Caco-2 (cell line): Measurements from ENCODE around the gene UGT1A6. TPM values are rescaled to one million over a fixed set of nuclear protein-coding genes. Genes with fewer than 3 reads are reported as not detected.

Experiments used
- BruUV-seq: library from RNA; stranded (reverse); fragments of 400-500 nt; replicated peaks from 2 replicates; lab custom pipeline; 2021; lab: Mats Ljungman, UMichigan
- CTCF ChIA-PET: fragments of 300-600 bp; sonication (Branson Sonifier 250); formaldehyde crosslinking; loops from one replicate; lab custom pipeline; 2022; ENCODE audit warnings: antibody characterized with exemption; lab: Charles Lee
- POLR2A ChIA-PET: fragments of 300-600 bp; sonication (Branson Sonifier 250); formaldehyde crosslinking; loops from one replicate; lab custom pipeline; 2022; ENCODE audit warnings: antibody characterized with exemption; lab: Charles Lee
- DNase-seq, 2 experiments: peaks; one replicate each; pipeline versions ENCODE4 v3.0.0 to v3.0.0-alpha.2; 2020 to 2022
- H3K27me3 ChIP-seq: replicated peaks from 2 replicates; pipeline ENCODE4 v1.6.0; 2011; ENCODE audit warnings: low read length; ENCODE audit not compliant: control insufficient read depth, insufficient read depth
- H3K36me3 ChIP-seq: 2 replicates; pipeline ENCODE4 v1.5.1; 2011; ENCODE audit warnings: low read length; ENCODE audit not compliant: control insufficient read depth, insufficient read depth
- H3K4me1 ChIP-seq: fragments of 250-450 bp; sonication (Bioruptor Pico); 2 replicates; pipeline ENCODE4 v1.5.1; 2020; ENCODE audit warnings: mild to moderate bottlenecking
- H3K4me3 ChIP-seq: 2 replicates; pipeline ENCODE4 v1.5.1; 2011; ENCODE audit warnings: low read depth, mild to moderate bottlenecking, control low read depth, low read length
- H3K9me3 ChIP-seq: fragments of 250-450 bp; sonication (Bioruptor Pico); 2 replicates; pipeline ENCODE4 v1.5.1; 2020; ENCODE audit warnings: mild to moderate bottlenecking, moderate library complexity
- H3K27ac Mint-ChIP-seq: one replicate; pipeline ENCODE4 v1.8.0; 2022; ENCODE audit warnings: mixed read lengths; ENCODE audit not compliant: unreplicated experiment
- H3K27me3 Mint-ChIP-seq: one replicate; pipeline ENCODE4 v1.8.0; 2022; ENCODE audit warnings: mixed read lengths; ENCODE audit not compliant: insufficient read depth, unreplicated experiment
- H3K36me3 Mint-ChIP-seq: one replicate; pipeline ENCODE4 v1.8.0; 2022; ENCODE audit warnings: mild to moderate bottlenecking, mixed read lengths; ENCODE audit not compliant: insufficient read depth, unreplicated experiment
- H3K4me1 Mint-ChIP-seq: one replicate; pipeline ENCODE4 v1.8.0; 2022; ENCODE audit warnings: low read depth, mixed read lengths; ENCODE audit not compliant: unreplicated experiment
- H3K4me3 Mint-ChIP-seq: one replicate; pipeline ENCODE4 v1.8.0; 2022; ENCODE audit warnings: mild to moderate bottlenecking, moderate library complexity, mixed read lengths; ENCODE audit not compliant: unreplicated experiment
- H3K9me3 Mint-ChIP-seq: one replicate; pipeline ENCODE4 v1.8.0; 2022; ENCODE audit warnings: mixed read lengths; ENCODE audit not compliant: unreplicated experiment
- intact Hi-C: fragments of 100-400 bp; cut with micrococcal nuclease; formaldehyde crosslinking; loops from one replicate; pipeline ENCODE4 v1.10.0; 2022; ENCODE audit not compliant: unreplicated experiment
- total RNA-seq: library from RNA; stranded (reverse); gene quantifications from 2 replicates; pipeline ENCODE4 v1.2.3, GENCODE V29; 2022
- TF ChIP-seq, protein P1 (sequence below), 2 experiments: fragments of 200-600 bp in 1 of 2; IDR thresholded peaks; 1 replicate in 1 of 2; 2 replicates in 1 of 2; pipeline versions ENCODE4 v1.5.1 to v1.8.0; 2011 to 2022; ENCODE audit warnings: antibody characterized with exemption in 1 of 2, control low read depth in 1 of 2, inconsistent platforms in 1 of 2, low read depth in 1 of 2, low read length in 1 of 2, mild to moderate bottlenecking in 1 of 2, moderate library complexity in 1 of 2; ENCODE audit not compliant: insufficient read depth in 1 of 2, severe bottlenecking in 1 of 2, unreplicated experiment in 1 of 2

The UGT1A6 gene
- total RNA-seq, 1 experiment from 2014 or later = 33.9 TPM

GRCh38 chr2:233713262-233713615 is 20.5 kb downstream of the UGT1A6 start:
- ChIA-PET POLR2A (no interaction called here), CTCF (no interaction called here)
- intact Hi-C loops = loop anchor here (5.0 kb wide), 2 partner anchors 131 to 146 kb away; partner anchors contain the start of gene USP40
- no peaks in the 10 kb centered on the region for H3K27me3 Mint-ChIP-seq
- no peaks in the 10 kb centered on the region for H3K27me3 ChIP-seq
- H3K27ac Mint-ChIP-seq = no peak overlapping the region
- H3K36me3 ChIP-seq = no peaks in the 10 kb centered on the region
- peaks cover 11% of the 10 kb centered on the region for H3K4me1 Mint-ChIP-seq
- H3K36me3 Mint-ChIP-seq = peaks cover 7% of the 10 kb centered on the region
- H3K9me3 Mint-ChIP-seq = no peaks in the 10 kb centered on the region
- H3K4me1 ChIP-seq = peaks cover 14% of the 10 kb centered on the region
- no peak overlapping the region for H3K4me3 ChIP-seq
- no peak for DNase-seq
- no peaks in the 10 kb centered on the region for H3K9me3 ChIP-seq
- TF ChIP-seq, protein P1, sequence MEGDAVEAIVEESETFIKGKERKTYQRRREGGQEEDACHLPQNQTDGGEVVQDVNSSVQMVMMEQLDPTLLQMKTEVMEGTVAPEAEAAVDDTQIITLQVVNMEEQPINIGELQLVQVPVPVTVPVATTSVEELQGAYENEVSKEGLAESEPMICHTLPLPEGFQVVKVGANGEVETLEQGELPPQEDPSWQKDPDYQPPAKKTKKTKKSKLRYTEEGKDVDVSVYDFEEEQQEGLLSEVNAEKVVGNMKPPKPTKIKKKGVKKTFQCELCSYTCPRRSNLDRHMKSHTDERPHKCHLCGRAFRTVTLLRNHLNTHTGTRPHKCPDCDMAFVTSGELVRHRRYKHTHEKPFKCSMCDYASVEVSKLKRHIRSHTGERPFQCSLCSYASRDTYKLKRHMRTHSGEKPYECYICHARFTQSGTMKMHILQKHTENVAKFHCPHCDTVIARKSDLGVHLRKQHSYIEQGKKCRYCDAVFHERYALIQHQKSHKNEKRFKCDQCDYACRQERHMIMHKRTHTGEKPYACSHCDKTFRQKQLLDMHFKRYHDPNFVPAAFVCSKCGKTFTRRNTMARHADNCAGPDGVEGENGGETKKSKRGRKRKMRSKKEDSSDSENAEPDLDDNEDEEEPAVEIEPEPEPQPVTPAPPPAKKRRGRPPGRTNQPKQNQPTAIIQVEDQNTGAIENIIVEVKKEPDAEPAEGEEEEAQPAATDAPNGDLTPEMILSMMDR (IDR thresholded peaks at IDR 0.05; ENCODE audit: insufficient read depth in 1 of 2, low read depth in 1 of 2, low read length in 1 of 2, severe bottlenecking in 1 of 2, unreplicated experiment in 1 of 2) = no peak
- no peak overlapping the region for H3K4me3 Mint-ChIP-seq
- no TSS peak for BruUV-seq

GRCh38 chr2:233714121-233714520 is 21.4 kb downstream of the UGT1A6 start:
- Histone ChIP-seq H3K9me3 (no peaks in the 10 kb centered on the region), H3K36me3 (no peaks in the 10 kb centered on the region), H3K4me1 (peaks cover 10% of the 10 kb centered on the region; the same call in 1 of the 2 replicates), H3K4me3 (no peak overlapping the region), H3K27me3 (no peaks in the 10 kb centered on the region)
- no peak overlapping the region for H3K27ac Mint-ChIP-seq
- ChIA-PET POLR2A (no interaction called here), CTCF (no interaction called here)
- intact Hi-C loops = loop anchor here (5.0 kb wide), 2 partner anchors 132 to 147 kb away; partner anchors contain the start of gene USP40
- TF ChIP-seq, protein P1 (IDR thresholded peaks at IDR 0.05; ENCODE audit: insufficient read depth in 1 of 2, low read depth in 1 of 2, low read length in 1 of 2, severe bottlenecking in 1 of 2, unreplicated experiment in 1 of 2) = no peak
- no TSS peak for BruUV-seq
- no peak for DNase-seq
- H3K4me3 Mint-ChIP-seq = no peak overlapping the region
- peaks cover 11% of the 10 kb centered on the region for H3K4me1 Mint-ChIP-seq
- peaks cover 13% of the 10 kb centered on the region for H3K36me3 Mint-ChIP-seq
- H3K27me3 Mint-ChIP-seq = no peaks in the 10 kb centered on the region
- no peaks in the 10 kb centered on the region for H3K9me3 Mint-ChIP-seq

DNA sequence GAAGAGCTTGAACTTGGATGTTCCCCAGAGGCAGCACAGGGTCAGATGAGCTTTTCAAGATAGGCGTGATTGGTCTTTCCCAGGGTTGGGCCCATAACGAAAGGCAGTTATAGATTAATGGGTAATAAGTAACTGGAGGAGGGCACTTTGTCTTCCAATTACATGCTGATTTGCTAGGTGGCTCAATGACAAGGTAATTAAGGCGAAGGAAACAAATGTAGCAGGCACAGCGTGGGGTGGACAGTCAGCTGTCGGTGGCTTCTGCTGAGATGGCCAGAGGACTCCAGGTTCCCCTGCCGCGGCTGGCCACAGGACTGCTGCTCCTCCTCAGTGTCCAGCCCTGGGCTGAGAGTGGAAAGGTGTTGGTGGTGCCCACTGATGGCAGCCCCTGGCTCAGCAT is 25.9 kb downstream of the UGT1A6 start, which contains the start of gene UGT1A4:
UGT1A4 (plus strand) TSS at position 185 of the 400 bp plus-strand sequence; CDS start at position 270, 85 bp downstream.
- Mint-ChIP-seq H3K27me3 (no peaks in the 10 kb centered on the region), H3K4me3 (no peak within 1 kb of the TSS), H3K36me3 (peaks cover 7% of the 10 kb centered on the region), H3K4me1 (no peaks in the 10 kb centered on the region), H3K27ac (no peak within 1 kb of the TSS), H3K9me3 (no peaks in the 10 kb centered on the region)
- no peaks in the 10 kb centered on the region for H3K9me3 ChIP-seq
- no peak within 1 kb of the TSS for H3K4me3 ChIP-seq
- no peak for DNase-seq
- H3K27me3 ChIP-seq = no peaks in the 10 kb centered on the region
- intact Hi-C loops = no loop called here
- H3K4me1 ChIP-seq = no peaks in the 10 kb centered on the region
- POLR2A ChIA-PET = no interaction called here
- TF ChIP-seq, protein P1 (IDR thresholded peaks at IDR 0.05; ENCODE audit: insufficient read depth in 1 of 2, low read depth in 1 of 2, low read length in 1 of 2, severe bottlenecking in 1 of 2, unreplicated experiment in 1 of 2) = no peak
- H3K36me3 ChIP-seq = no peaks in the 10 kb centered on the region
- CTCF ChIA-PET = no interaction called here
- BruUV-seq = no TSS peak
